ENCODE measurements around the gene RYR3.
A peak's percentile ranks its signal among the peaks of the same experiment; 100 is the strongest.

The RYR3 gene

DNA sequence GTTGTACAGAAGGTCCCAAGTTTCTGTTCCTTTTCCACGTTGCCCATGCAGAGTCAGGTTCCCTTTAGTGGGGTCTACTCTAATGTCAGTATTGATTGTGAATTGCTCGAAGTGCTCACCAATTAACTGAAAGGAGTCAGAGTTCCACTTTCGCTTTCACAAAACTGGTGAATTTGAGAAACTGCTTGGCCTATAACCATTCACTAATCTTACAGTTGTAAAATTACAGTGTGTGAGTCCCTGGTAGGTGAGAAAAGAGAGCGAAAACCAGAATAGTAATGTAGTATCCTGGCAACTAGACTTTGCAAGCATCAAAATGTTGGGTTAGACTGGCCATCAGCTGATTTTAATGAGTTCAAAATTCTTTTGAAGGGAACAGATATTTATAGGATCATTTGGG is 420.0 kb downstream of the RYR3 start:
- TF ChIP-seq CTCF (IDR thresholded peaks at IDR 0.05), result no peak

- no peak for TF ChIP-seq CTCF (IDR thresholded peaks at IDR 0.05)
Measured at GRCh38 chr15:33735143-33735542, 424.4 kb downstream of the RYR3 start.

DNA sequence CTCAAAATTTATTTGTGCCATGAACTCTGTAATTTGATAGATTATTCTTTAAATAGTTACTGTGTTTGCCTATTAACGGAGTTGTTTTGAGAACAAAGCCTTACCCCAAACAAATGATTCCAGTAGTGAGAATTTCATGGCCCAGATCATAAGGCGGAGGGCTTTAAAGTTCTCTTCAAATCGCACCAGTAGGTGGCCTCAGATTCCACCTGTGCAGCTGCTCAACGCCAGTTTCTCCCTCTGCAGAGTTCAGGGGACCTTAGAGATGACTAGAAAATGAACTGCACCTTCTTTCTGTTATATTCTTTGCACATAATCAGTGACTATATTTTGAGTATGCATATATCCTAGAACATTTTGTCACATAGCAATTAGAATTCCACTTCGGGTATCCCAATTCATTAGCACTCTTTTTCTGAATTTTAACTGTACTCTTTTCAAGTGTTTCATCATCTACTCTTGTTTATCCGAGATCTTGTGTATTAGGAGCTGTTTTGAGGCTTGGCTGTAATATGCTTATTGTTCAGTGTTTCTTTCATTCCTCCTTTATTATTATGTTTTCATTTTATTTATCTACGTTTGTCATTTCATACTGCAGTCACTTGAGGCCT is 425.0 kb downstream of the RYR3 start:
- TF ChIP-seq CTCF (IDR thresholded peaks at IDR 0.05), result peak; percentile 72

- TF ChIP-seq CTCF (IDR thresholded peaks at IDR 0.05), result peak; percentile 94
Measured at GRCh38 chr15:33737687-33738601, 427.2 kb downstream of the RYR3 start.

- TF ChIP-seq CTCF (IDR thresholded peaks at IDR 0.05), result no peak
Measured at GRCh38 chr15:33738941-33739664, 428.3 kb downstream of the RYR3 start.

- TF ChIP-seq CTCF (IDR thresholded peaks at IDR 0.05), result no peak
Measured at GRCh38 chr15:33742306-33742705, 431.5 kb downstream of the RYR3 start.

- TF ChIP-seq CTCF (IDR thresholded peaks at IDR 0.05), result 0 out of 2 replicates have a peak, but pooled peaks have one; percentile 9
Measured at GRCh38 chr15:33742800-33743199, 432.0 kb downstream of the RYR3 start.

Data from LNCAP (cell line).